HG03095 (cell line): Measurements from ENCODE around the gene DDX56.

ENCODE experiments used
- ATAC-seq: cut with Tn5 transposase; IDR thresholded peaks from one replicate; pipeline ENCODE4 v1.9.1; 2021; ENCODE audit warnings: moderate library complexity; ENCODE audit not compliant: unreplicated experiment

Gene DDX56

DNA sequence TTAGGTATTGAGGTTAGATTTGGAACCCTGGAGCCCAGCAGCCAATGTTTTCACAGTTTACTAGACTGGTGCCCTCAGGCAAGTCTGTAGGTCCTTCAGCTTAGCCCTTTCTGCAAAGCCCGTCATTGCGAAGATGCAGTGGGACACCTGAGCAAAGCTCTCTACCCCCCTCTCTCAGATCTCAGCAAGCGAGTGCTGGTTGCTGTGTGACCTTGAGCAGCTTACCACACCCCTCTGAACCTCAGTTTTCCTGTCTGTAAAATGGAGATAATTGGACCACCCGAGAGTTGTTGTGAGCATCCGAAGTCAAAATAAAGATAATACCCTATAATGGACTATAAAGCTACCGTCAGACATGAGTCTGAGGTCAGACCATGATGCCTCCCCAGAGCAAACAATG, 36.3 kb downstream of the DDX56 start:
- ATAC-seq, result no peak

GRCh38 chr7:44536090-44536489, 37.6 kb downstream of the DDX56 start:
- no peak for ATAC-seq

DNA sequence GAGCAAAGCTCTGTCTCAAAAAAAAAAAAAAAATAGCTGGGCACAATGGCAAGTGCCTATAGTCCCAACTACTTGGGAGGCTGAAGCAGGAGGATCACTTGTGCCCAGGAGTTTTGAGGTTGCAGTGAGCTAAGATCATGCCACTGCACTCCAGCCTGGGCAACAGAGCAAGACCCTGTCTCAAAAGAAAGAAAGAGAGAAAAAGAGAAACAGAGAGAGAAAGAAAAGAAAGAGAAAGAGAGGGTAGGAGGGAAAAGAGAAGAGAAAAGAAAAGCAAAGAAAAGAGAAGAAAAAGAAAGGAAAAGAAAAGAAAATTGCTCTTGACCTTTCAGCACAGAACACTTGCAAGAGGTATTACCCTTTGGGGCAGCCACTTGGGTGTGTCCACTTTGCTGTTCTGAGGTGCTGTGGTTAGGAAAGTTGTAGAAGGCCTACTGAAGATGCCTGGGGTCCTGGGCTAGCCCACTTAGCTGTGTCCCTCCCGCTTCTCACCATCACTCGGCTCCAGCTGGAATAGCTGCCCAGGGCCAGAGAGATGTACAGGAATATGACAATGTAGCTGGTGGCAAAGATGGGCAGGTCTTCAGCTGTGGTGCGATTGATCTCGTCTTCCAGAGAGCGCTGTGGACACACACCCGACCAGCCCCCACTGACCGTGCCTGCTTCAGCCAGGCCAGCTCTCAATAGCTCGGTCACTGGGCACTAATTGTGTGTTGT, 38.2 kb downstream of the DDX56 start:
- no peak for ATAC-seq

GRCh38 chr7:44534501-44534900, 39.2 kb downstream of the DDX56 start:
- no peak for ATAC-seq

DNA sequence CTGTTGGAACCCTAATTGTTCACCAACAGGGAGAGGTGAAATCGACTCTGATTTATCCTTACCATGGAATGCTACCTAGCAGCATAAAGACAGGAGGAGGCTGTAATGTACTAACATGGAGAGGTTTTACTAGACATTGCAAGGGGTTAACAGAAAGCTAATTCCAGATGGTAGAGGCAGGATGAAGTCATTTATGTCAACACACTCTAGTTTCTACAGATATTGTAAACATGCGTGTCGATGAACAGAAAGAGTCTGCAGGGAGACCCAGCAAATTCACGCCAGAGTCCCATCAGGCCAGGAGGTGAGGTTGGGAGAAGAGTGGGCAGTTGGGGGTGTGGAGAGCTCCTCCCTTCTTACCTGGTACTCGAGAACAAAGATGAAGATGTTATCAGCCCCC, 39.6 kb downstream of the DDX56 start:
- ATAC-seq, result no peak

GRCh38 chr7:44533301-44534055, 40.2 kb downstream of the DDX56 start:
- ATAC-seq, result no peak

- ATAC-seq, result no peak
Observed at GRCh38 chr7:44531421-44532380, 42.0 kb downstream of the DDX56 start.

DNA sequence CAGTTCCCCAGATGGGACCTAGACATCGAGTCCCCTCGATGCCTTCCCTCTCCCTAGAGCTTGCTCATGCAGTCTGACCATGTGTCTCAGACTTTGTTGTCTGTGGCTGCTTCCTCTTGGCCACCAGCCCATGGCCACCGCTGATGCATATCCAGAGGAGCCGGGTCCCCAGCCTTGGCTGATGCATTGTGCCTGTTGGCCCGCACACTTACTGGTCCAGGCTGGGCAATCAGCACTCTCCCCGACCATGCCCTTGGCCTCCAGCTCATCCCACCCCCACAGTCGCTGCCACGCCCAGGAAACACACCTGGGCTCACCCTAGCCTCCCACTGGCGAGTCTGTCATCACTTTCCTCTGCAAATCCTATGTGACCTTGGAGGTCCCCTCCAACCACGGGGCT, 42.7 kb downstream of the DDX56 start:
- ATAC-seq, result no peak

DNA sequence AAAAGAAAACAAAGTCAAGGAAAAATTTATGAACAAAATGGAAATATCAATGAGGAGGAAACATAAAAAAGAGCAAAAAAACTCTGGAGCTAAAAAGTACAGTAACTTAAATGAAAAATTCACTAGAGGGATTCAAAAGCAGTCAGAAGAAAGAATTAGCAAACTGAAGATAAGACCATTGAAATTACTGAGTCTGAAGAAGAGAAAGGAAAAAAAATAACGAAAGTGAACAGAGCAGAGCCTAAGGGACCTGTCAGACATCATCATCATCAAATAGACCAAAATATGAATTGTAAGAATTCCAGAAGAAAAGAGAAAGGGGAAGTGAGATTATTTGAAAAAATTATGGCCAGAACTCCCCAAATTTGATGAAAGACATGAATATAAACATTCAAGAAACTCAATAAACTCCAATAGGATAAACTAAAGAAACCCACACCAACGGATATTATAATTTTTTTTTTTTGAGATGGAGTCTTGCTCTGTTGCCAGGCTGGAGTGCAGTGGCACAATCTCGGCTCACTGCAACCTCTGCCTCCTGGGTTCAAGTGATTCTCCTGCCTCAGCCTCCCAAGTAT, 48.8 kb downstream of the DDX56 start:
- no peak for ATAC-seq

GRCh38 chr7:44522315-44522714, 51.4 kb downstream of the DDX56 start:
- ATAC-seq, result no peak

GRCh38 chr7:44521347-44522095, 52.2 kb downstream of the DDX56 start:
- no peak for ATAC-seq

GRCh38 chr7:44520574-44520973, 53.1 kb downstream of the DDX56 start:
- no peak for ATAC-seq

GRCh38 chr7:44519546-44519945, 54.2 kb downstream of the DDX56 start:
- ATAC-seq, result no peak

- no peak for ATAC-seq
Observed at GRCh38 chr7:44518761-44519160, 54.9 kb downstream of the DDX56 start.

- no peak for ATAC-seq
Observed at GRCh38 chr7:44517175-44517574, 56.5 kb downstream of the DDX56 start.
